Smooth muscle cell (in vitro differentiated cells): ENCODE results near the gene FBXW10. TPM values are rescaled to one million over a fixed set of nuclear protein-coding genes. Genes with fewer than 3 reads are reported as not detected.
"Not testable (repeated sequence)": the region's sequence is repeated elsewhere in the genome, so short reads cannot be mapped to it uniquely, and the experiment has no call there.

ENCODE experiments used
- DNase-seq: peaks from one replicate; lab custom pipeline; 2025; ENCODE audit not compliant: unreplicated experiment; lab: John Stamatoyannopoulos, UW
- H2AFZ ChIP-seq: fragments of 200-600 bp; sonication (generic); 2 replicates; pipeline ENCODE4 v1.6.0; 2016; ENCODE audit warnings: antibody characterized with exemption, low read depth, mild to moderate bottlenecking
- H3F3A ChIP-seq: fragments of 200-600 bp; sonication (generic); 2 replicates; pipeline ENCODE4 v1.6.0; 2017; ENCODE audit warnings: antibody characterized with exemption, low read depth
- H3K27ac ChIP-seq: fragments of 200-600 bp; sonication (generic); 2 replicates; pipeline ENCODE4 v1.5.1; 2016; ENCODE audit warnings: low read depth, mild to moderate bottlenecking
- H3K27me3 ChIP-seq: fragments of 200-600 bp; sonication (generic); 2 replicates; pipeline ENCODE4 v1.6.1; 2016; ENCODE audit warnings: low read depth, mild to moderate bottlenecking
- H3K36me3 ChIP-seq: fragments of 200-600 bp; sonication (generic); 2 replicates; pipeline ENCODE4 v1.5.1; 2016; ENCODE audit warnings: low read depth
- H3K4me1 ChIP-seq: fragments of 200-600 bp; sonication (generic); 2 replicates; pipeline ENCODE4 v1.5.1; 2016; ENCODE audit warnings: low read depth
- H3K4me2 ChIP-seq: fragments of 200-600 bp; sonication (generic); 2 replicates; pipeline ENCODE4 v1.6.0; 2016; ENCODE audit warnings: mild to moderate bottlenecking
- H3K4me3 ChIP-seq: fragments of 200-600 bp; sonication (generic); 2 replicates; pipeline ENCODE4 v1.5.1; 2016; ENCODE audit warnings: mild to moderate bottlenecking
- H3K79me2 ChIP-seq: fragments of 200-600 bp; sonication (generic); 2 replicates; pipeline ENCODE4 v1.6.0; 2016; ENCODE audit warnings: low read depth, mild to moderate bottlenecking
- H3K9ac ChIP-seq: fragments of 200-600 bp; sonication (generic); 2 replicates; pipeline ENCODE4 v1.6.0; 2016; ENCODE audit warnings: low read depth
- H3K9me3 ChIP-seq: fragments of 200-600 bp; sonication (generic); replicated peaks from 2 replicates; pipeline ENCODE4 v1.5.1; 2016; ENCODE audit warnings: low read depth
- H4K20me1 ChIP-seq: fragments of 200-600 bp; sonication (generic); 2 replicates; pipeline ENCODE4 v1.6.0; 2016; ENCODE audit warnings: low read depth
- WGBS: methylation state at CpG from one replicate; pipeline ENCODE4 v1.1.7; 2016; ENCODE audit warnings: low lambda C conversion rate; 5-methylcytosine and 5-hydroxymethylcytosine counted together
- polyA plus RNA-seq: library from polyadenylated mRNA; unstranded; fragments of >200 nt; fragmentation: Nextera tagmentation; extraction: Ambion mirVana; gene quantifications from 2 replicates; pipeline ENCODE4 v1.2.1, GENCODE V29; 2016
- total RNA-seq: library from RNA; depleted of rRNA; stranded (reverse); fragments of >200 nt; gene quantifications from 2 replicates; pipeline ENCODE4 v1.2.3, GENCODE V29; 2014

Gene FBXW10
- total and polyA plus RNA-seq, 2 experiments from 2014 or later = 0.04 TPM; not detected in 1

- H3K79me2 ChIP-seq, H3K9me3 ChIP-seq, H3K4me3 ChIP-seq, H3K36me3 ChIP-seq, H3K27me3 ChIP-seq, H3K9ac ChIP-seq, H4K20me1 ChIP-seq, DNase-seq, H3F3A ChIP-seq, H3K27ac ChIP-seq, H2AFZ ChIP-seq, H3K4me2 ChIP-seq, H3K4me1 ChIP-seq: not testable (repeated sequence)
- WGBS = 85% methylated on average over 4 of the region's 4 CpGs
These were observed 10.5 kb upstream of the FBXW10 start for GRCh38 chr17:18733350-18733749.

DNA sequence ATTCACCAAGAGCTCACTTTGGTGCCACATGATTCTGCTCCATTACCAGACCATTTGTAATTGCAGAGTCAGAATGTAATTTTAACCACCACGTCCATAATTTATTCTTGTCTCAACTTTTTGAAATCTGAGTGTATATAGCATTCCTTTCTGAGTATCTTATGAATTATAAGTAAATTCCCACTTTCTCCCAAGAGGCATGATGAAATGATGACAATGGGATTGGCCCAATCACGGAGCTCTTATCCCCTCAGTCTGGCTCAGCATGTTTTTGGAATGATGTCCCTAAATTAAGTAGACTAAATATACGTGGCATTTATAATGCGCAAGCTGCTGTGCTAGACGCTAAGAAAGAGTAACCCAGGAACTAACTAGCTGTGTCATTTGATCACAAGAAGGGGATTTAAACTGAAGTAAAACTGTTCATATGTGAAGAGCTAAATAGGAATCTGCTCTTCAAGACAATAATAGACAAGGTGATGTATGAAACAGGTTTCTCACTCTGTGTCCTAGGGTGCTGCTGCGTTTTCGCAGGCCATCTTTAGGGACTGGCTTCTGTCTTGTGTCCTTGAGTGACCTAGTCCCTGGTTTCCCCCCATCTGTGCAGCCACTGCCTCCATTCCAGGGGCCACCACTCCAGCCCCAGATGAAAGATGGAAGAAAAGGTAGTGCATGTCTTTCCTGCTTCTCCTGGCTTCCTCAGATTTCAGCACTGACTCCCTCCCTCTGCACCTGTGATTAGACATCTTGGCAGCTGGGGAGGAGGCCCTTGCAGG, 4.0 kb upstream of the FBXW10 start:
- H3F3A ChIP-seq, H3K27ac ChIP-seq, H3K4me2 ChIP-seq, H4K20me1 ChIP-seq, H3K4me3 ChIP-seq, H3K36me3 ChIP-seq, H3K27me3 ChIP-seq, H3K9ac ChIP-seq, H2AFZ ChIP-seq, H3K79me2 ChIP-seq, H3K4me1 ChIP-seq, H3K9me3 ChIP-seq, DNase-seq: not testable (repeated sequence)
- WGBS = 92% methylated on average over 7 of the region's 7 CpGs

DNA sequence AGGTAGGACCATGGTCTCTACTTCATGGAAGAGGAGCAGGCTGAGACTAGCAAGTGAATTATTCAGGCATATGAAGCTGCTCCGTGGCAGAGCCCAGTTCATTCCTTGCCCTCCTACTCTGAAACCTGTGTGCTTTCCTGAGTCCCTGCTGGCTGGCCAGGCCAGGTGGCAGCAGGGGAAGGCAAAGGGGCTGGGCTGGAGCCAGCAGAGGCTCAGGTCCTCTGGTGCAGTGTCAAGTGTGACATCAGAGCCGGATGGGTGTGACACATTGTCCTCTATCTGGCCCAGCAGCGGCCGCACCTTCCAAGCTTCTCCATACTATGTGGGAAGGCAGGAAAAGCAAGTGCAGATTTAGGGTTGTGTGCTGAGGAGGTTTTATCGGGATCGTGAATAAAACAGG, 2.6 kb upstream of the FBXW10 start:
- WGBS = 94% methylated on average over 3 of the region's 6 CpGs
- H3K27me3 ChIP-seq, H3K79me2 ChIP-seq, DNase-seq, H3K4me2 ChIP-seq, H3K4me3 ChIP-seq, H3K27ac ChIP-seq, H4K20me1 ChIP-seq, H3K9me3 ChIP-seq, H3K4me1 ChIP-seq, H2AFZ ChIP-seq, H3K9ac ChIP-seq, H3K36me3 ChIP-seq, H3F3A ChIP-seq: not testable (repeated sequence)

DNA sequence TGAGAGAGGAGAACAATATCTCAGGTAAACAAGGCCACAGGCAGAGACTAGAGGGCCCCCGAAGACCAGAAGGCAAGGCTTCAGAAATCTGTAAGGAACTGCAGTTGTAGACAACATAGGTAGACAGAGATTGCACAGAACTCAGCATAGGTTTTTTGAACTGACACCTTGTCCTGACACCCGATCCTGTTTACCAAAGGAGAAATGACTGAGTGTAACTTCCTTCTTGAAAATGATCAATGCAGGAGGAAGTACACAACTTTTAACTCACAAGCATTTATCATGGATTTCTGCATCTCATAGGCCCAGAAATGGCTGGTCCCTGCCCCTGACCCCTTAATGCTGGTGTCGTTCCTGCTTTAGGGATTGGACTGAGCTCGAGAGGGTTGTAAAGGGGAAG, 872 bp downstream of the FBXW10 start:
- not testable (repeated sequence) for H3K9ac ChIP-seq, H3K9me3 ChIP-seq, H3F3A ChIP-seq, H3K4me2 ChIP-seq, H3K27me3 ChIP-seq, H2AFZ ChIP-seq, DNase-seq, H3K27ac ChIP-seq, H3K4me3 ChIP-seq, H4K20me1 ChIP-seq, H3K4me1 ChIP-seq, H3K79me2 ChIP-seq, H3K36me3 ChIP-seq
- 88% methylated on average over 4 of the region's 4 CpGs for WGBS

GRCh38 chr17:18746551-18746950, 2.7 kb downstream of the FBXW10 start:
- H2AFZ ChIP-seq, DNase-seq: not testable (repeated sequence)

DNA sequence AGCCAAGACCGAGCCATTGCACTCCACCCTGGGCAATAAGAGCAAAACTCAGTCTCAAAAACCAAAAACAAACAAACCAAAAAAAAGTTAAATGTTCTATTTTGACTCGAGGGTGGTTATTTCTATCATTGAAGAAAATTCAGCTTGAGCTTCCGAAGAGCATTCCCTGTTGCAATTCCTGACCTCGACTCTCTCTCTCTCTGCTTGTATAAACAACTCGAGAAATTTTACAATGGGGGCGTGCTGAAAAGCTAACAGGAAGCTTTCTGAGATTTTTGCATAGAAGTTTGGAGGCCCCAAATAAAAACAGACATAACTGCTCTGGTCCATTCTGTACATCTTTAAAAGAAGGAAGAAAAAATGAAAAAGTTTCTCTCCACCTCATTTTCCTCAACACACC, 3.6 kb downstream of the FBXW10 start:
- WGBS = 49% methylated on average over 6 of the region's 6 CpGs
- H3K4me1 ChIP-seq, DNase-seq, H3K27me3 ChIP-seq, H3F3A ChIP-seq, H3K36me3 ChIP-seq, H3K79me2 ChIP-seq, H2AFZ ChIP-seq, H3K9ac ChIP-seq, H3K4me2 ChIP-seq, H3K9me3 ChIP-seq, H3K4me3 ChIP-seq, H3K27ac ChIP-seq, H4K20me1 ChIP-seq: not testable (repeated sequence)

More at GRCh38 chr17:18746551-18746950, 2.7 kb downstream of the FBXW10 start:
- not testable (repeated sequence) for H4K20me1 ChIP-seq, H3F3A ChIP-seq, H3K4me3 ChIP-seq, H3K36me3 ChIP-seq, H3K4me2 ChIP-seq, H3K27me3 ChIP-seq, H3K9ac ChIP-seq, H3K79me2 ChIP-seq, H3K27ac ChIP-seq, H3K4me1 ChIP-seq, H3K9me3 ChIP-seq
- WGBS = 75% methylated on average over 3 of the region's 3 CpGs

DNA sequence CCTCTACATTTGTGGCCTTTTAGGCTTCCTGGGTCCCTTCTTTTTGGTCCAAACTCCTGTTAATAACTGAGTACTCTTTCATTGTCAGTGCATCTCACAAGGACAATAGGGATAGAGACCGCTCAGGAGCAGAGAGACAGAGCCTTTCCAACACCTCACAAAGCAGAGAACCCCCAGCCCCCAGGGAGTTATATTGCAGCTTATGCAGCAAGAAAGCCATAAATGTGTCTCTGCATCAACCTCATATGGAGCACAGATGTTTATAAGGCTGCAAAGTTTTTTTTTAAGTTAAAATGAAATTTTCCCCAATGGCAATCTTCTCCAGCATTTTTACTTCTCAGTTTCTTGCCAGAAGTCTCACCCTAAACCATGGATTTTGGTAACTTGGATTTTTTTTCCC, 6.4 kb downstream of the FBXW10 start:
- H3K36me3 ChIP-seq, H3K4me1 ChIP-seq, H3K4me3 ChIP-seq, H3K27ac ChIP-seq, DNase-seq, H3K4me2 ChIP-seq, H3K79me2 ChIP-seq, H3K27me3 ChIP-seq, H3F3A ChIP-seq, H4K20me1 ChIP-seq, H3K9me3 ChIP-seq, H3K9ac ChIP-seq, H2AFZ ChIP-seq: not testable (repeated sequence)
- WGBS = 90% methylated on average over 1 of the region's 1 CpG

GRCh38 chr17:18753829-18754409, 10.1 kb downstream of the FBXW10 start:
- not testable (repeated sequence) for DNase-seq, H3K4me2 ChIP-seq, H3K79me2 ChIP-seq, H2AFZ ChIP-seq, H3K9me3 ChIP-seq, H3K4me3 ChIP-seq, H3K27me3 ChIP-seq, H4K20me1 ChIP-seq, H3K4me1 ChIP-seq, H3K27ac ChIP-seq, H3K36me3 ChIP-seq, H3K9ac ChIP-seq, H3F3A ChIP-seq
- 92% methylated on average over 5 of the region's 6 CpGs for WGBS
